ENCODE measurements around the gene MEI1. TPM values are rescaled to one million over a fixed set of nuclear protein-coding genes. Genes with fewer than 3 reads are reported as not detected.
A peak's percentile ranks its signal among the peaks of the same experiment; 100 is the strongest.
"Not testable (repeated sequence)": the region's sequence is repeated elsewhere in the genome, so short reads cannot be mapped to it uniquely, and the experiment has no call there.

Gene MEI1
- total and polyA plus RNA-seq, 2 experiments from 2014 or later = 0.18 TPM; not detected in 1

DNA sequence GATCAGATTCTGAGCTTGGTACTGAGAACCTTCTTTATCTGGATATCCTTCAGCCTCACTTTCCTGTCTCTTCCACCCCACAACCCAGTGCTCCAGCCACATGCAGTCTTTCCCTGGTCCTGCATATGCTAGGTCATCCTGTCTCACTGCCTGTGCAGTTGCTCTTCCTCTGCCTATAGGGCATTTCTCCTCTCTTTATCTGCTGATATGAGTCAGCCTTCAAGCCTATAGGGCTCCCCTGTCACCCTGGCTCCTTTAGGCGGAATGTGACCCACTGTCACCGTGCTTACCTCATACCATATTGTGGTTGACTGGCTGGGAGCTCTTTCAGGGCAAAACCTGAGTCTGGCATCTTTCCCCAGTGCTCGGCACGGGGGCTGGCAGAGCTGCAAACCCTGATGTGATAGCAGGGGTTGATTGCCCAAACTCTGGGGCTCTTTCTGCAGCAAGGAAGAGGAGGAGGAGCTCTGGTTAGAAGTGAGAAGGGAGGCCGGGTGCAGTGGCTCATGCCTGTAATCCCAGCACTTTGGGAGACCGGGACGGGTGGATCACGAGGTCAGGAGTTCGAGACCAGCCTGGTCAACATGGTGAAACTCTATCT lies 26.3 kb downstream of the MEI1 start:
- peak; percentile 11 for DNase-seq (ENCODE audit: low spot score)
- H3K4me2 ChIP-seq = no peak overlapping the region
- H3K4me3 ChIP-seq = no peak overlapping the region
- 86% methylated on average over 9 of the region's 9 CpGs for WGBS (ENCODE audit: low lambda C conversion rate, missing lambda C conversion rate)
- no peaks in the 10 kb centered on the region for H3K9me2 ChIP-seq (replicated peaks; ENCODE audit: insufficient read depth)
- no peaks in the 10 kb centered on the region for H3K27me3 ChIP-seq
- no peaks in the 10 kb centered on the region for H4K20me1 ChIP-seq (ENCODE audit: insufficient read depth, poor library complexity, severe bottlenecking)
- H3K27ac ChIP-seq = no peak overlapping the region
- H3K36me3 ChIP-seq (replicated peaks; ENCODE audit: insufficient read depth, low read depth) = no peaks in the 10 kb centered on the region
- no peak overlapping the region for H2AFZ ChIP-seq
- TF ChIP-seq EZH2phosphoT487 (IDR thresholded peaks at IDR 0.05; ENCODE audit: low read depth, severe bottlenecking, unreplicated experiment) (no peak), EZH2 (IDR thresholded peaks at IDR 0.05; ENCODE audit: borderline replicate concordance) (no peak)
- TF ChIP-seq, protein P1, sequence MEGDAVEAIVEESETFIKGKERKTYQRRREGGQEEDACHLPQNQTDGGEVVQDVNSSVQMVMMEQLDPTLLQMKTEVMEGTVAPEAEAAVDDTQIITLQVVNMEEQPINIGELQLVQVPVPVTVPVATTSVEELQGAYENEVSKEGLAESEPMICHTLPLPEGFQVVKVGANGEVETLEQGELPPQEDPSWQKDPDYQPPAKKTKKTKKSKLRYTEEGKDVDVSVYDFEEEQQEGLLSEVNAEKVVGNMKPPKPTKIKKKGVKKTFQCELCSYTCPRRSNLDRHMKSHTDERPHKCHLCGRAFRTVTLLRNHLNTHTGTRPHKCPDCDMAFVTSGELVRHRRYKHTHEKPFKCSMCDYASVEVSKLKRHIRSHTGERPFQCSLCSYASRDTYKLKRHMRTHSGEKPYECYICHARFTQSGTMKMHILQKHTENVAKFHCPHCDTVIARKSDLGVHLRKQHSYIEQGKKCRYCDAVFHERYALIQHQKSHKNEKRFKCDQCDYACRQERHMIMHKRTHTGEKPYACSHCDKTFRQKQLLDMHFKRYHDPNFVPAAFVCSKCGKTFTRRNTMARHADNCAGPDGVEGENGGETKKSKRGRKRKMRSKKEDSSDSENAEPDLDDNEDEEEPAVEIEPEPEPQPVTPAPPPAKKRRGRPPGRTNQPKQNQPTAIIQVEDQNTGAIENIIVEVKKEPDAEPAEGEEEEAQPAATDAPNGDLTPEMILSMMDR (IDR thresholded peaks at IDR 0.05; ENCODE audit: poor library complexity) = no peak
- H3K4me1 ChIP-seq (ENCODE audit: insufficient read depth) = no peaks in the 10 kb centered on the region
- H3K9me3 ChIP-seq (ENCODE audit: low read depth) = no peaks in the 10 kb centered on the region
- H3K79me2 ChIP-seq = no peaks in the 10 kb centered on the region

DNA sequence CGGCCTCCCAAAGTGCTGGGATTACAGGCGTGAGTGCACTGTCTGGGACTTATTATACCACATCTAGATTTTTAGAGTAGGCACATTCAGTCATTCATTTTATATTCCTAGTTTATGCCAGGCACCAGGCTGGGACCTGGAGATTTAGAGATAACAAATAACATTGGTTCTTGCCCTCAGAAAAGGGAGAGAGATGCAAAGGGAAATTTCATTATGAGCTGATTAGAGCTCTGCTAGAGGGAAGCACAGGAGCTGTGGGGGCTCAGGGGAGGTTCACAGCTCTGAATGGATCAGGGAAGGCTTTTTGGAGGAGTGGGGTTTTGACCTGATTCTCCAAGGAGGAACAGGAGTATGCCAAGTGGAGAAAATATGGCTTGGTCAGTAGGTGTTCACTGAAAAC lies 32.3 kb downstream of the MEI1 start:
- Histone ChIP-seq H3K9me3 (ENCODE audit: low read depth) (no peaks in the 10 kb centered on the region), H3K4me1 (ENCODE audit: insufficient read depth) (no peaks in the 10 kb centered on the region), H3K27me3 (no peaks in the 10 kb centered on the region), H3K9me2 (replicated peaks; ENCODE audit: insufficient read depth) (no peaks in the 10 kb centered on the region), H2AFZ (no peak overlapping the region), H3K4me2 (no peak overlapping the region), H3K27ac (no peak overlapping the region), H4K20me1 (ENCODE audit: insufficient read depth, poor library complexity, severe bottlenecking) (no peaks in the 10 kb centered on the region), H3K79me2 (no peaks in the 10 kb centered on the region), H3K36me3 (replicated peaks; ENCODE audit: insufficient read depth, low read depth) (no peaks in the 10 kb centered on the region), H3K4me3 (no peak overlapping the region)
- TF ChIP-seq, protein P1 (IDR thresholded peaks at IDR 0.05; ENCODE audit: poor library complexity) = no peak
- TF ChIP-seq EZH2 (IDR thresholded peaks at IDR 0.05; ENCODE audit: borderline replicate concordance) (no peak), EZH2phosphoT487 (IDR thresholded peaks at IDR 0.05; ENCODE audit: low read depth, severe bottlenecking, unreplicated experiment) (no peak)
- WGBS (ENCODE audit: low lambda C conversion rate, missing lambda C conversion rate) = 91% methylated on average over 2 of the region's 2 CpGs
- DNase-seq (ENCODE audit: low spot score) = no peak

DNA sequence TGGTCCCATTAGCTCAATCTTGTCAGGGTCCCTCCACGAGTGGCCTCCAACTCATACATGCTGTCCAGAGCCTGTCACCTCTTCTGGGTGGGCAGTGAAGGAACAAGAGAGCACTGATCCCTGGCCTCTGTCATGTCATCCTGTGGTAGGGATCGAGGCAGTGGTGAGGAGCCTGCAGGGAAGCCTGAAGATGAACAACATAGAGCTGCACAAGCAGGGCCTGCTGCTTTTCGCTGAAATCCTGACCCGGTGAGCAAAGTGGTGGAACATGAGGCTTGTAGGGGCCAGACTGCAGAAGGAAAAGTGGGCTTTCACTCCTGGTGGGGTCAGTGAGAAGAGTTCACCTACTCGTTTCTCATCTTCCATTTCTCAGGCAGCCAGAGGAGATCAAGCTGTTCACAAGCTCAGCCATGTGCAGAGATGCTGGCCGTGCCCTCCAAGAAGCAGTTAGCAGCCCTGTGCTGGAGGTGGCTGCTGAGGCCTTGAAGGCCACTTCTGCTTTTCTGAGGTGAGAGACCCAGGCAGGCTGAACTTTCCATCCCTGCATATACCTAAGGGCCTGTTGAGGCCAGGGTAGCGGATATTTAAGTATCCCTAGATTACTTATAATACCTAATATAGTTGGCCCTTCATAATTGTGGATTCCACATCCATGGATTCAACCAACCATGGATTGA lies 32.9 kb downstream of the MEI1 start:
- Histone ChIP-seq H4K20me1 (ENCODE audit: insufficient read depth, poor library complexity, severe bottlenecking) (no peaks in the 10 kb centered on the region), H3K9me3 (ENCODE audit: low read depth) (no peaks in the 10 kb centered on the region), H3K4me1 (ENCODE audit: insufficient read depth) (no peaks in the 10 kb centered on the region), H3K79me2 (no peaks in the 10 kb centered on the region), H3K36me3 (replicated peaks; ENCODE audit: insufficient read depth, low read depth) (no peaks in the 10 kb centered on the region), H3K27ac (no peak overlapping the region), H3K4me3 (no peak overlapping the region), H3K27me3 (no peaks in the 10 kb centered on the region), H2AFZ (no peak overlapping the region), H3K9me2 (replicated peaks; ENCODE audit: insufficient read depth) (no peaks in the 10 kb centered on the region), H3K4me2 (no peak overlapping the region)
- TF ChIP-seq EZH2 (IDR thresholded peaks at IDR 0.05; ENCODE audit: borderline replicate concordance) (no peak), EZH2phosphoT487 (IDR thresholded peaks at IDR 0.05; ENCODE audit: low read depth, severe bottlenecking, unreplicated experiment) (no peak)
- TF ChIP-seq, protein P1 (IDR thresholded peaks at IDR 0.05; ENCODE audit: poor library complexity) = no peak
- 88% methylated on average over 7 of the region's 7 CpGs for WGBS (ENCODE audit: low lambda C conversion rate, missing lambda C conversion rate)
- DNase-seq (ENCODE audit: low spot score) = no peak

DNA sequence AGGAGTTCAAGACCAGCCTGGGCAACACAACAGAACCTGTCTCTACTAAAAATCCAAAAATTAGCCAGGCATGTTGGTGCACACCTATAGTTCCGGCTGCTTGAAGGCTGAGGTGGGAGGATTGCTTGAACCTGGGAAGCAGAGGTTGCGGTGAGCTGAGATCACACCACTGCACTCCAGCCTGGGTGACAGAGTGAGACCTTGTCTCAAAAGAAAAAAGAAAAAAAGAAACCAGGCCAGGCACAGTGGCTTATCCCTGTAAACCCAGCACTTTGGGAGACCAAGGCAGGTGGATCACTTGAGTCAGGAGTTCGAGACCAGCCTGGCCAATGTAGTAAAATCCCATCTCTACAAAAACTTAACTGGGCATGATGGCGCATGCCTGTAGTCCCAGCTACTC lies 33.9 kb downstream of the MEI1 start:
- WGBS (ENCODE audit: low lambda C conversion rate, missing lambda C conversion rate) = 98% methylated on average over 4 of the region's 4 CpGs
- H3K36me3 ChIP-seq (replicated peaks; ENCODE audit: insufficient read depth, low read depth); H3K4me2 ChIP-seq; H3K27ac ChIP-seq; DNase-seq (ENCODE audit: low spot score); H3K27me3 ChIP-seq; H4K20me1 ChIP-seq (ENCODE audit: insufficient read depth, poor library complexity, severe bottlenecking); H3K79me2 ChIP-seq; H3K4me1 ChIP-seq (ENCODE audit: insufficient read depth); H3K9me3 ChIP-seq (ENCODE audit: low read depth); H3K9me2 ChIP-seq (replicated peaks; ENCODE audit: insufficient read depth); H2AFZ ChIP-seq; H3K4me3 ChIP-seq: not testable (repeated sequence)
